Left lung (tissue), 10 donors: ENCODE results near the gene STOML1. TPM values are rescaled to one million over a fixed set of nuclear protein-coding genes. Genes with fewer than 3 reads are reported as not detected.

Source experiments
- ATAC-seq: fragments of 200-7000 bp; cut with Tn5 transposase; one replicate; pipeline ENCODE4 v1.9.1; 2020; ENCODE audit warnings: moderate library complexity
- DNase-seq, 4 donors: peaks; one replicate each; pipeline ENCODE4 v3.0.0-alpha.2; 2013 to 2020
- H3K27ac ChIP-seq, 2 donors: fragments of 200-600 bp; sonication (generic) in 1 of 2; one replicate each; pipeline versions ENCODE4 v1.5.0 to v1.8.0; 2020 to 2021
- H3K27me3 ChIP-seq, 2 donors: fragments of 200-600 bp; sonication (generic) in 1 of 2; one replicate each; pipeline versions ENCODE4 v1.5.0 to v1.8.0; 2020 to 2021
- H3K36me3 ChIP-seq, 2 donors: fragments of 200-600 bp; sonication (generic) in 1 of 2; one replicate each; pipeline versions ENCODE4 v1.5.0 to v1.8.0; 2020 to 2021
- H3K4me1 ChIP-seq, 2 donors: fragments of 200-600 bp; one replicate each; pipeline ENCODE4 v1.8.0; 2021
- H3K4me3 ChIP-seq, 2 donors: fragments of 200-600 bp; sonication (generic) in 1 of 2; one replicate each; pipeline versions ENCODE4 v1.5.0 to v1.8.0; 2020 to 2021; ENCODE audit warnings: mild to moderate bottlenecking in 1 of 2
- H3K9me3 ChIP-seq, 2 donors: fragments of 200-600 bp; sonication (generic) in 1 of 2; one replicate each; pipeline versions ENCODE4 v1.5.0 to v1.8.0; 2020 to 2021
- CTCF ChIP-seq, 2 donors: fragments of 200-600 bp; sonication (generic) in 1 of 2; IDR thresholded peaks; one replicate each; pipeline versions ENCODE4 v1.5.0 to v1.8.0; 2021; ENCODE audit warnings: antibody characterized with exemption in 2 of 2
- intact Hi-C, 2 donors: fragments of 100-400 bp; cut with DNase I; formaldehyde crosslinking; loops; one replicate each; pipeline versions ENCODE4 v1.11.2 to v1.14.2; 2022
- polyA plus RNA-seq, 6 donors: library from polyadenylated mRNA; unstranded; fragments of 120-200 nt; gene quantifications; one replicate each; pipeline ENCODE4 v1.2.1, GENCODE V29; 2013; ENCODE audit not compliant: insufficient read length in 6 of 6
- total RNA-seq, 2 donors: library from RNA; stranded (reverse); fragmentation: NEBNext Ultra II Directional; extraction: Animal tissue kit (Norgen Biotek cat#: 25700); gene quantifications; one replicate each; pipeline ENCODE4 v1.2.1, GENCODE V29; 2021
- donor health status: DM: no; HTN: yes; CAD: no.
- donor health status: DM: no; HTN: no; CAD: no.

STOML1 gene
- total and polyA plus RNA-seq, 8 donors = 10.9 to 29.3 (median 13.7) TPM

- peaks cover 0 to 4% of the 10 kb centered on the region in 2 donors for H3K36me3 ChIP-seq
- peak overlapping the region in 1 of 2 donors; percentile 89 for H3K27ac ChIP-seq
- no peaks in the 10 kb centered on the region for H3K9me3 ChIP-seq
- ATAC-seq = no peak
- peaks cover 65 to 99% of the 10 kb centered on the region in 2 donors for H3K4me1 ChIP-seq
- TF ChIP-seq CTCF (IDR thresholded peaks at IDR 0.05) = no peak
- H3K27me3 ChIP-seq = no peaks in the 10 kb centered on the region
- DNase-seq = no peak
- no peak overlapping the region for H3K4me3 ChIP-seq
- intact Hi-C loops = no loop called here
These were observed 5.9 kb downstream of the STOML1 start for GRCh38 chr15:73986055-73986775.

- Histone ChIP-seq H3K9me3 (no peaks in the 10 kb centered on the region), H3K27ac (peak overlapping the region in 1 of 2 donors; percentile 89), H3K4me1 (peaks cover 61 to 98% of the 10 kb centered on the region in 2 donors), H3K4me3 (no peak overlapping the region), H3K36me3 (peaks cover 0 to 4% of the 10 kb centered on the region in 2 donors), H3K27me3 (no peaks in the 10 kb centered on the region)
- DNase-seq (no peak), ATAC-seq (no peak)
- intact Hi-C loops = no loop called here
- no peak for TF ChIP-seq CTCF (IDR thresholded peaks at IDR 0.05)
These were observed 6.8 kb downstream of the STOML1 start for GRCh38 chr15:73985101-73985873.

GRCh38 chr15:73984208-73984979 is 7.7 kb downstream of the STOML1 start:
- intact Hi-C loops = no loop called here
- peaks cover 54 to 93% of the 10 kb centered on the region in 2 donors for H3K4me1 ChIP-seq

GRCh38 chr15:73983773-73984172 is 8.3 kb downstream of the STOML1 start:
- peaks cover 0 to 4% of the 10 kb centered on the region in 2 donors for H3K36me3 ChIP-seq
- peak overlapping the region; percentile 89 to 91 for H3K27ac ChIP-seq
- H3K27me3 ChIP-seq = no peaks in the 10 kb centered on the region
- no peak overlapping the region for H3K4me3 ChIP-seq
- intact Hi-C loops = no loop called here
- DNase-seq = no peak
- ATAC-seq = no peak
- no peak for TF ChIP-seq CTCF (IDR thresholded peaks at IDR 0.05)
- H3K4me1 ChIP-seq = peaks cover 48 to 87% of the 10 kb centered on the region in 2 donors
- no peaks in the 10 kb centered on the region for H3K9me3 ChIP-seq

More at GRCh38 chr15:73984208-73984979, 7.7 kb downstream of the STOML1 start:
- no peaks in the 10 kb centered on the region for H3K27me3 ChIP-seq
- ATAC-seq = no peak
- no peak overlapping the region for H3K4me3 ChIP-seq
- no peaks in the 10 kb centered on the region for H3K9me3 ChIP-seq
- peak overlapping the region in 1 of 2 donors; percentile 89 for H3K27ac ChIP-seq
- DNase-seq = no peak
- no peak for TF ChIP-seq CTCF (IDR thresholded peaks at IDR 0.05)
- H3K36me3 ChIP-seq = peaks cover 0 to 4% of the 10 kb centered on the region in 2 donors
